OCI-LY3 (cell line): ENCODE data around the gene DNAAF8.

Experiments used
- H2AFZ ChIP-seq: fragments of 200-600, 300-600 bp; shearing (Covaris generic); 2 replicates; pipeline ENCODE4 v1.6.0; 2014; ENCODE audit warnings: antibody characterized with exemption, low read depth, low read length
- H3K27ac ChIP-seq: fragments of 200-600, 300-600 bp; sonication (generic); 2 replicates; pipeline ENCODE4 v1.5.1; 2014; ENCODE audit warnings: mild to moderate bottlenecking, low read length, moderate library complexity, mixed read lengths
- H3K27me3 ChIP-seq: fragments of 200-600, 300-600 bp; sonication (generic); 2 replicates; pipeline ENCODE4 v1.6.1; 2014; ENCODE audit warnings: low read depth, low read length, mixed read lengths
- H3K36me3 ChIP-seq: fragments of 200-600, 300-600 bp; sonication (generic); replicated peaks from 2 replicates; pipeline ENCODE3; 2014; ENCODE audit warnings: low read depth, low read length, mixed read lengths
- H3K4me1 ChIP-seq: fragments of 300-600, 200-600 bp; sonication (generic); 2 replicates; pipeline ENCODE4 v1.6.1; 2014; ENCODE audit warnings: low read length, mixed read lengths
- H3K4me2 ChIP-seq: fragments of 200-600, 300-600 bp; sonication (generic); 2 replicates; pipeline ENCODE4 v1.6.1; 2014; ENCODE audit warnings: low read length, mixed read lengths
- H3K4me3 ChIP-seq: fragments of 300-600, 200-600 bp; sonication (generic); 2 replicates; pipeline ENCODE4 v1.5.1; 2014; ENCODE audit warnings: antibody characterized with exemption, mild to moderate bottlenecking, low read length, moderate library complexity
- H3K79me2 ChIP-seq: fragments of 300-600, 200-600 bp; shearing (Covaris generic); 2 replicates; pipeline ENCODE4 v1.6.1; 2014; ENCODE audit warnings: mild to moderate bottlenecking, low read length, mixed read lengths
- H3K9ac ChIP-seq: fragments of 300-600, 200-600 bp; shearing (Covaris generic); 2 replicates; pipeline ENCODE4 v1.6.0; 2014; ENCODE audit warnings: mild to moderate bottlenecking, low read length, moderate library complexity
- H3K9me3 ChIP-seq: fragments of 200-600, 300-600 bp; shearing (Covaris generic); 2 replicates; pipeline ENCODE4 v1.6.1; 2014; ENCODE audit warnings: low read length, mixed read lengths; ENCODE audit not compliant: insufficient read depth
- H4K20me1 ChIP-seq: fragments of 200-600, 300-600 bp; sonication (generic); 2 replicates; pipeline ENCODE4 v1.6.1; 2016; ENCODE audit warnings: low read length, mixed read lengths; ENCODE audit not compliant: insufficient read depth
- CTCF ChIP-seq: fragments of 200-600, 300-600 bp; sonication (generic); IDR thresholded peaks from 2 replicates; pipeline ENCODE4 v1.5.1; 2014; ENCODE audit warnings: antibody characterized with exemption, low read length, low read depth
- EZH2phosphoT487 ChIP-seq: fragments of 200-600 bp; shearing (Covaris generic); IDR thresholded peaks from 2 replicates; pipeline ENCODE4 v1.6.1; 2018; ENCODE audit warnings: antibody characterized with exemption, mixed run types, low read depth

Gene DNAAF8

GRCh38 chr16:4769306-4769638 lies 34.9 kb downstream of the DNAAF8 start:
- H3K27ac ChIP-seq: no peak overlapping the region
- H3K4me1 ChIP-seq: peaks cover 10% of the 10 kb centered on the region
- TF ChIP-seq CTCF (no peak), EZH2phosphoT487 (no peak)
- peak overlapping the region; percentile 4; the same call in 1 of the 2 replicates for H3K9ac ChIP-seq
- peak overlapping the region; percentile 73 for H2AFZ ChIP-seq
- no peaks in the 10 kb centered on the region for H3K36me3 ChIP-seq
- peak overlapping the region; percentile 81 for H3K4me3 ChIP-seq
- H3K9me3 ChIP-seq: no peaks in the 10 kb centered on the region
- no peaks in the 10 kb centered on the region for H3K27me3 ChIP-seq
- H3K79me2 ChIP-seq: peaks cover 15% of the 10 kb centered on the region
- H3K4me2 ChIP-seq: peak overlapping the region; percentile 86
- H4K20me1 ChIP-seq: no peaks in the 10 kb centered on the region

GRCh38 chr16:4771646-4772045 lies 37.3 kb downstream of the DNAAF8 start:
- Histone ChIP-seq H3K9ac (no peak overlapping the region), H3K4me3 (no peak overlapping the region), H4K20me1 (no peaks in the 10 kb centered on the region), H3K27me3 (no peaks in the 10 kb centered on the region), H3K79me2 (peaks cover 3% of the 10 kb centered on the region), H3K36me3 (no peaks in the 10 kb centered on the region), H3K27ac (no peak overlapping the region), H3K4me2 (no peak overlapping the region), H2AFZ (0 out of 2 replicates have a peak overlapping the region, but pooled peaks have one; percentile 30), H3K9me3 (no peaks in the 10 kb centered on the region), H3K4me1 (peaks cover 3% of the 10 kb centered on the region; the same call in 1 of the 2 replicates)
- TF ChIP-seq EZH2phosphoT487: no peak
- no peak for TF ChIP-seq CTCF

GRCh38 chr16:4772351-4772750 lies 38.0 kb downstream of the DNAAF8 start:
- Histone ChIP-seq H3K4me2 (no peak overlapping the region), H3K79me2 (no peaks in the 10 kb centered on the region), H3K36me3 (no peaks in the 10 kb centered on the region), H3K4me1 (peaks cover 3% of the 10 kb centered on the region; the same call in 1 of the 2 replicates), H3K9ac (no peak overlapping the region), H2AFZ (no peak overlapping the region), H3K27me3 (no peaks in the 10 kb centered on the region), H4K20me1 (no peaks in the 10 kb centered on the region), H3K27ac (no peak overlapping the region), H3K9me3 (no peaks in the 10 kb centered on the region), H3K4me3 (no peak overlapping the region)
- TF ChIP-seq CTCF: no peak
- no peak for TF ChIP-seq EZH2phosphoT487

GRCh38 chr16:4775005-4775404 lies 40.7 kb downstream of the DNAAF8 start:
- Histone ChIP-seq H3K36me3 (no peaks in the 10 kb centered on the region), H3K79me2 (no peaks in the 10 kb centered on the region), H3K9me3 (no peaks in the 10 kb centered on the region), H4K20me1 (no peaks in the 10 kb centered on the region), H3K4me2 (no peak overlapping the region), H3K4me1 (no peaks in the 10 kb centered on the region; the same call in 1 of the 2 replicates), H3K27ac (no peak overlapping the region), H3K4me3 (no peak overlapping the region), H3K27me3 (no peaks in the 10 kb centered on the region), H3K9ac (no peak overlapping the region), H2AFZ (no peak overlapping the region)
- TF ChIP-seq CTCF: no peak
- no peak for TF ChIP-seq EZH2phosphoT487
